Cardiac fibroblast (primary cell): ENCODE measurements around the gene LRRC14B.

Experiments used
- DNase-seq, 2 donors: peaks; one replicate each; pipeline versions ENCODE4 v3.0.0 to v3.0.0-alpha.2; 2010; ENCODE audit warnings: low read depth in 2 of 2
- H3K4me3 ChIP-seq, 2 donors: replicated peaks in 1 of 2; 1 replicate in 1 of 2; 2 replicates in 1 of 2; pipeline ENCODE4 v1.5.1; 2011; ENCODE audit warnings: low read depth in 2 of 2, low read length in 2 of 2, mild to moderate bottlenecking in 2 of 2, moderate library complexity in 1 of 2
- TF ChIP-seq, protein P1 (sequence below): IDR thresholded peaks from one replicate; pipeline ENCODE4 v1.5.1; 2011; ENCODE audit warnings: low read depth, mild to moderate bottlenecking, low read length, inconsistent platforms

LRRC14B gene

DNA sequence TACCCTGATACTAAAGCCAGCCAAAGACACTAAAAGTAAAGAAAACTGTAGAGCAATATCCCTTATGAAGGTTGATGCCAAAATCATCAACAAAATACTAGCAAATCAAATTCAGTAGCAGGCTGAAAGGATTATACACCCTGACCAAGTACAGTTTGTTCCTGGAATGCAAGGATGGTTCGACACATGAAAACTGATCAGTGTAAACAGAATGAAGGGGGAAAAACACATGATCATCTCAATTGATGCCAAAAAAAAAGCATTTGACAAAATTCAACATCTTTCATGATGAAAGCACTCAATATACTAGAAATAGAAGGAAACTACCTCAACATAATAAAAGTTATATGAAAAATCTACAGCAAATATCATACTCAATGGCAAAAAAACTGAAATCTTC is 43.5 kb upstream of the LRRC14B start:
- TF ChIP-seq, protein P1, sequence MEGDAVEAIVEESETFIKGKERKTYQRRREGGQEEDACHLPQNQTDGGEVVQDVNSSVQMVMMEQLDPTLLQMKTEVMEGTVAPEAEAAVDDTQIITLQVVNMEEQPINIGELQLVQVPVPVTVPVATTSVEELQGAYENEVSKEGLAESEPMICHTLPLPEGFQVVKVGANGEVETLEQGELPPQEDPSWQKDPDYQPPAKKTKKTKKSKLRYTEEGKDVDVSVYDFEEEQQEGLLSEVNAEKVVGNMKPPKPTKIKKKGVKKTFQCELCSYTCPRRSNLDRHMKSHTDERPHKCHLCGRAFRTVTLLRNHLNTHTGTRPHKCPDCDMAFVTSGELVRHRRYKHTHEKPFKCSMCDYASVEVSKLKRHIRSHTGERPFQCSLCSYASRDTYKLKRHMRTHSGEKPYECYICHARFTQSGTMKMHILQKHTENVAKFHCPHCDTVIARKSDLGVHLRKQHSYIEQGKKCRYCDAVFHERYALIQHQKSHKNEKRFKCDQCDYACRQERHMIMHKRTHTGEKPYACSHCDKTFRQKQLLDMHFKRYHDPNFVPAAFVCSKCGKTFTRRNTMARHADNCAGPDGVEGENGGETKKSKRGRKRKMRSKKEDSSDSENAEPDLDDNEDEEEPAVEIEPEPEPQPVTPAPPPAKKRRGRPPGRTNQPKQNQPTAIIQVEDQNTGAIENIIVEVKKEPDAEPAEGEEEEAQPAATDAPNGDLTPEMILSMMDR = no peak
- peak in 1 of 2 donors; percentile 15 for DNase-seq

DNA sequence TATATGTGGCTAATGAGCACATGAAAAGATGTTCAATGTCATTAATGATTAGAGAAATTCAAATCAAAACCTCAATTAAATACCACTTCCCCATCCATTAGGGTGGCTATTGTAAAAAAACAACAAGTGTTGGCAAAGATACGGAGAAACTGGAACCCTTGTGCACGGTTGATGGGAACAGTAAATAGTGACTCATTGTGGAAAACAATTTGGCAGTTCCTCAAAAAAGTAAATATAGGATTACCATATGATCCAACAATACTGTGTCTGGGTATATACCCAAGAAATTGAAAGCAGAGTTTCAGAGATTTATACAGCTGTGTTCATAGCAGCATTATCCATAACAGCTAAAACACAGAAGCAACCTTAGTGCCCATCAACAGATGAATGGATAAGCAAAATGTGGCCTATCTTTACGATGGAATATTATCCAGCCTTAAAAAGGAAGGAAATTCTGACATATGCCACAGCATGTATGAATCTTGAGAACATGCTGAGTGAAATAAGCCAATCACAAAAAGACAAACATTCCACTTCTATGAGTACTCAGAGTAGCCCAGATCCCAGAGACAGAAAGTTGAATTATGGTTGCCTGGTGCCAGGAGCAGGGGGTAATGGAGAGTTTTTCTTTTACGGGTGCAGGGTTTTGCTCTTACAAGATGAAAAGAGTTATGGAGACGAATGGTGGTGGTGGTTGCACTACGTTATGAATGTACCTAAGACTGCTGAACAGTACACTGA is 41.4 kb upstream of the LRRC14B start:
- TF ChIP-seq, protein P1 = no peak
- peak; percentile 19 to 62 for DNase-seq
- H3K4me3 ChIP-seq = no peak overlapping the region

More for the DNA sequence above, 43.5 kb upstream of the LRRC14B start:
- H3K4me3 ChIP-seq = no peak overlapping the region

DNA sequence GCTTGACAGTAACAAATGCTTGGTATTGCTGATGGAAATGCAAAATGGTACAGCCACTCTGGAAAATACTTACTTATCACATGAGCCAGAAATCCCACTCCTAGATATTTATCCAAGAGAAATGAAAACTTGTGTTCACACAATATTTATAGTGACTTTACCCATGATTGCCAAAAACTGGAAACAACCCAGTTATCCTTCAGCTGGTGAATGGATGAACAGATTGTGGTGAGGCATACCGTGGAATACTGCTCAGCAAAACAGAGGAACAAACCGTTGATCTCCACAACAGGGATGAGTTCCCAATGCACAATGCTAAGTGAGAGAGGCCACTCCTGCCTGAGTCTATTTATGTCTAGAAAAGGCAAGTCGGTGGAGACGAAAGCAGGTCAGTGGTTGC is 40.5 kb upstream of the LRRC14B start:
- H3K4me3 ChIP-seq = no peak overlapping the region
- TF ChIP-seq, protein P1 = no peak
- DNase-seq = no peak

DNA sequence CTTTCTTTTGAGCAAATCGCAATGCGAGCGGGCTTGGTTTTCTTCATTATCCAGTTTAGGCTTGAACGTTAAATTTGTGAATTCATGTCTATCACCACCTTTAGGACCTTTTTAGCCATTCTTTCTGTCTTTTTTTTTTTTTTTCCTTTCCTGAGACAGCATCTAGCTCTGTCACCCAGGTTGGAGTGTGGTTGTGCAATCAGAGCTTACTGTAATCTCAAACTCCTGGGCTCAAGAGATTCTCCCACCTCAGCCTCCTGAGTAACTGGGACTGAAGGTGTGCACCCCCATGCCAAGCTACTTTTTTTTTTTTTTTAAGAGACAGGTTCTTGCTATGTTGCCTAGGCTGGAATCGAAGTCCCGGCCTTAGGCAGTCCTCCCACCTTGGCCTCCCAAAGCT is 39.2 kb upstream of the LRRC14B start:
- no peak overlapping the region for H3K4me3 ChIP-seq
- no peak for DNase-seq

DNA sequence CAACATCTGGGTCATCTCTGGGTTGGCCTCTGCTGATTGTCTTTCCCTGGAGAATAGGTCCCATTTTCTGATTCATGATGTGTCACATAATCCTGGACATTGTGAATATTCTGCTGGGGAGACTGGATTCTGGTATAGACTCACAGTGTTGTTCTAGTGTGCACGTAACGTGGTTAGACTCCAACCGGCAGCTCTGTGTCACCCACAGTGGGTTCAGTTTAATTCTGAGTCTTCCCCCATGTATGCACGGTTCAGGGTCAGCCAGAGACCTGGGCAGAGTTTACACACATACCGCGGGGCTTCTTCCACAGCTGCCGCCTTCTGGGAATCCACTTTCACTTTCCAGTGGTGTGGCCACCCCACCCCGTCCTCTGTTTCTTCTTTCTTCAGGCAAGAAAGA is 38.0 kb upstream of the LRRC14B start:
- no peak overlapping the region for H3K4me3 ChIP-seq
- TF ChIP-seq, protein P1 = no peak
- DNase-seq = peak in 1 of 2 donors; percentile 61

More for the DNA sequence above, 39.2 kb upstream of the LRRC14B start:
- TF ChIP-seq, protein P1 = no peak

DNA sequence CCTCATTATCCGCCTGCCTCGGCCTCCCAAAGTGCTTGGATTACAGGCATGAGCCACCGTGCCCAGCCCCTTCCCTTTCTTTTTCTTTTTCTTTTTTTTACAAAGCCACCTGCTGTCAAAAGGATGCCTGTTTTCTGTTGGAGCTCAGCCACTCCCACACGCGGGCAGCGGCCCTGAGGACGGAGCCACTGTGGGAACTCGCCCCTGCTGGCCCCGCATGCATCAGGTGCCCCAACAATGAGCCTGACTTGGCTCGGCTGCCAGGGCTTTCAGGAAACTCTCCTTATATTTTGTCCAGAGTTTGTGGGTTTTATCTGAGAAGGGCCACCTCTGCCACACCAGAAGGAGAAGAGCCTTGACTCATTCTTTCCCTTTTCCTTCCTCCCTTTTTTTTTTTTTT is 37.1 kb upstream of the LRRC14B start:
- no peak for DNase-seq
- H3K4me3 ChIP-seq = no peak overlapping the region
- TF ChIP-seq, protein P1 = no peak

DNA sequence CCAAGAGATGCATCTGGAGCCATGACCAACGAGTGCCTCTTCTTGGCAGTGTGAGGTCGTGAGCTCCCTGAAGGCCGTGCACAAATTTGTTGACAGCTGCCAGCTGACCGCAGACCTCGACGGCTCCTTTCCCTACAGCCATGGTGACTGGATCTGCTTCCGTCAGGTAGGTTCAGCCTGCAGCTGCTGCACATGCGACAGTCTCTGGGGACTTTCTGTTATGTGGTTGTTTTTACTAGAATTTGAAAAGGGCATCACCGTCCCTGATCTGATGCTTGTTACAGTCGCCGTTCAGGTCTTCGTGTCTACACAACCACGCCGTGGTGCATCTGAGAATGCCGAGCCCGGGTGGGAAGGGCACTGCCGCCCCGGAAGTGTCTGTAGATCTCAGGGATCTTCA is 36.5 kb upstream of the LRRC14B start:
- TF ChIP-seq, protein P1 = no peak
- no peak for DNase-seq
- H3K4me3 ChIP-seq = no peak overlapping the region
